H9 (cell line): ENCODE results near the gene BORCS6. TPM values are rescaled to one million over a fixed set of nuclear protein-coding genes. Genes with fewer than 3 reads are reported as not detected.

Source experiments
- DNase-seq: peaks from one replicate; pipeline ENCODE4 v3.0.0-alpha.2; 2017
- H2AFZ ChIP-seq: one replicate; pipeline ENCODE4 v1.6.1; 2013; ENCODE audit warnings: mild to moderate bottlenecking, low read length, control low read depth, moderate library complexity
- H2AK5ac ChIP-seq: 2 replicates; pipeline ENCODE4 v1.6.1; 2013; ENCODE audit warnings: low read length, control low read depth, mixed read lengths; ENCODE audit not compliant: insufficient read length
- H2BK120ac ChIP-seq: one replicate; pipeline ENCODE4 v1.6.1; 2013; ENCODE audit warnings: low read depth, mild to moderate bottlenecking, low read length, control low read depth, inconsistent platforms; ENCODE audit not compliant: poor library complexity, severe bottlenecking
- H2BK12ac ChIP-seq: 2 replicates; pipeline ENCODE4 v1.6.1; 2013; ENCODE audit warnings: low read length, control low read depth, mixed read lengths, low read depth; ENCODE audit not compliant: insufficient read length
- H2BK15ac ChIP-seq: 2 replicates; pipeline ENCODE4 v1.6.1; 2013; ENCODE audit warnings: low read depth, low read length, control low read depth
- H2BK20ac ChIP-seq: one replicate; pipeline ENCODE4 v1.6.1; 2013; ENCODE audit warnings: low read depth, mild to moderate bottlenecking, low read length, control low read depth, inconsistent platforms; ENCODE audit not compliant: poor library complexity, severe bottlenecking
- H2BK5ac ChIP-seq: 2 replicates; pipeline ENCODE4 v1.6.1; 2013; ENCODE audit warnings: low read length, control low read depth, mixed read lengths; ENCODE audit not compliant: insufficient read length
- H3K14ac ChIP-seq: 2 replicates; pipeline ENCODE4 v1.6.1; 2013; ENCODE audit warnings: low read length, control low read depth; ENCODE audit not compliant: insufficient read depth
- H3K18ac ChIP-seq: 2 replicates; pipeline ENCODE4 v1.6.1; 2013; ENCODE audit warnings: low read depth, mild to moderate bottlenecking, mixed read lengths, low read length, control low read depth; ENCODE audit not compliant: insufficient read length
- H3K23ac ChIP-seq: 2 replicates; pipeline ENCODE4 v1.6.1; 2013; ENCODE audit warnings: low read length, control low read depth, mixed read lengths, low read depth; ENCODE audit not compliant: insufficient read length
- H3K23me2 ChIP-seq: 2 replicates; pipeline ENCODE4 v1.6.1; 2013; ENCODE audit warnings: low read depth, mild to moderate bottlenecking, mixed read lengths, low read length, control low read depth; ENCODE audit not compliant: insufficient read length, poor library complexity, severe bottlenecking
- H3K27ac ChIP-seq: 2 replicates; pipeline ENCODE4 v1.5.1; 2013; ENCODE audit warnings: low read length, control low read depth, mixed read lengths, low read depth; ENCODE audit not compliant: insufficient read length
- H3K27me3 ChIP-seq: 2 replicates; pipeline ENCODE4 v1.6.1; 2013; ENCODE audit warnings: low read length, control low read depth, inconsistent platforms; ENCODE audit not compliant: insufficient read depth
- H3K4ac ChIP-seq: 2 replicates; pipeline ENCODE4 v1.6.1; 2013; ENCODE audit warnings: low read depth, mild to moderate bottlenecking, control low read depth, inconsistent platforms, low read length, moderate library complexity
- H3K4me1 ChIP-seq: 2 replicates; pipeline ENCODE4 v1.6.1; 2013; ENCODE audit warnings: low read length, control low read depth, inconsistent platforms; ENCODE audit not compliant: insufficient read depth
- H3K4me2 ChIP-seq: 2 replicates; pipeline ENCODE4 v1.6.1; 2013; ENCODE audit warnings: low read length, control low read depth, mixed read lengths; ENCODE audit not compliant: insufficient read length, insufficient read depth
- H3K56ac ChIP-seq: 2 replicates; pipeline ENCODE4 v1.6.1; 2013; ENCODE audit warnings: low read depth, mild to moderate bottlenecking, mixed read lengths, low read length, control low read depth; ENCODE audit not compliant: insufficient read length
- H3K79me1 ChIP-seq: 2 replicates; pipeline ENCODE4 v1.6.1; 2013; ENCODE audit warnings: low read depth, mild to moderate bottlenecking, moderate library complexity, low read length, control low read depth, inconsistent platforms; ENCODE audit not compliant: insufficient read depth, poor library complexity, severe bottlenecking
- H3K79me2 ChIP-seq: 2 replicates; pipeline ENCODE4 v1.6.1; 2013; ENCODE audit warnings: low read length, control low read depth, inconsistent platforms; ENCODE audit not compliant: insufficient read depth
- H3K9ac ChIP-seq: 2 replicates; pipeline ENCODE4 v1.6.1; 2013; ENCODE audit warnings: low read length, control low read depth, mixed read lengths; ENCODE audit not compliant: insufficient read length; ENCODE audit errors: extremely low read depth
- H3K9me3 ChIP-seq: one replicate; pipeline ENCODE4 v1.6.1; 2013; ENCODE audit warnings: low read depth, low read length, inconsistent platforms; ENCODE audit not compliant: control insufficient read depth
- H3T11ph ChIP-seq: one replicate; pipeline ENCODE4 v1.6.1; 2013; ENCODE audit warnings: mild to moderate bottlenecking, low read length, control low read depth, inconsistent platforms
- H4K20me1 ChIP-seq: one replicate; pipeline ENCODE4 v1.6.1; 2013; ENCODE audit not compliant: control insufficient read depth, insufficient read length, insufficient read depth
- H4K5ac ChIP-seq: 2 replicates; pipeline ENCODE4 v1.6.1; 2013; ENCODE audit warnings: low read depth, mild to moderate bottlenecking, mixed read lengths, low read length, control low read depth; ENCODE audit not compliant: insufficient read length
- H4K8ac ChIP-seq: replicated peaks from 2 replicates; pipeline ENCODE4 v1.6.1; 2013; ENCODE audit warnings: low read length, control low read depth, mixed read lengths, low read depth; ENCODE audit not compliant: insufficient read length
- H4K91ac ChIP-seq: 2 replicates; pipeline ENCODE4 v1.6.1; 2013; ENCODE audit warnings: low read depth, mild to moderate bottlenecking, moderate library complexity, mixed read lengths, low read length, control low read depth; ENCODE audit not compliant: insufficient read length
- H3K27ac Mint-ChIP-seq, 3 experiments: 2 replicates in 2 of 3; 3 replicates in 1 of 3; pipeline ENCODE4 v1.8.0; 2020 to 2021; ENCODE audit warnings: mixed read lengths in 3 of 3, mild to moderate bottlenecking in 1 of 3, moderate library complexity in 1 of 3
- H3K27me3 Mint-ChIP-seq: 2 replicates; pipeline ENCODE4 v1.8.0; 2021; ENCODE audit warnings: low read depth, mild to moderate bottlenecking, moderate library complexity, mixed read lengths
- H3K36me3 Mint-ChIP-seq, 3 experiments: 2 replicates in 2 of 3; 3 replicates in 1 of 3; pipeline ENCODE4 v1.8.0; 2020 to 2021; ENCODE audit warnings: low read depth in 3 of 3, mixed read lengths in 3 of 3; ENCODE audit not compliant: insufficient read depth in 1 of 3
- H3K4me1 Mint-ChIP-seq, 2 experiments: 2 replicates each; pipeline ENCODE4 v1.8.0; 2020; ENCODE audit warnings: mixed read lengths in 2 of 2
- H3K4me3 Mint-ChIP-seq, 2 experiments: 2 replicates in 1 of 2; 3 replicates in 1 of 2; pipeline ENCODE4 v1.8.0; 2020 to 2021; ENCODE audit warnings: mild to moderate bottlenecking in 2 of 2, mixed read lengths in 2 of 2, moderate library complexity in 1 of 2
- H3K9me3 Mint-ChIP-seq, 2 experiments: 2 replicates in 1 of 2; 3 replicates in 1 of 2; pipeline ENCODE4 v1.8.0; 2020; ENCODE audit warnings: mild to moderate bottlenecking in 2 of 2, mixed read lengths in 2 of 2, moderate library complexity in 1 of 2
- CTCF ChIP-seq: fragments of 200-600 bp; sonication (generic); conservative IDR thresholded peaks from 3 replicates; pipeline ENCODE4 v1.8.0; 2021; ENCODE audit warnings: antibody characterized with exemption, mild to moderate bottlenecking
- WGBS: extraction: QIAGEN DNeasy Blood & Tissue Kit; methylation state at CpG from one replicate; pipeline ENCODE4 v1.1.7; 2013; ENCODE audit warnings: missing lambda C conversion rate, low lambda C conversion rate, mixed read lengths; ENCODE audit not compliant: insufficient read length; ENCODE audit errors: extremely low coverage; 5-methylcytosine and 5-hydroxymethylcytosine counted together
- total RNA-seq: library from RNA; stranded (reverse); gene quantifications from 2 replicates; pipeline ENCODE4 v1.2.1, GENCODE V29; 2021

Gene BORCS6
- total RNA-seq, 1 experiment from 2014 or later, result 3.1 TPM

- no peak overlapping the region for H2BK15ac ChIP-seq
- Mint-ChIP-seq H3K36me3 (peaks cover under 1 to 3% (median under 1%) of the 10 kb centered on the region in 3 experiments; a peak in 5 of 7 replicates), H3K4me3 (no peak overlapping the region), H3K9me3 (no peaks in the 10 kb centered on the region), H3K27me3 (no peaks in the 10 kb centered on the region), H3K27ac (peak overlapping the region in 1 of 3 experiments; percentile 87; a peak in 2 of 7 replicates), H3K4me1 (peaks cover 25 to 26% of the 10 kb centered on the region in 2 experiments)
- H3K23ac ChIP-seq, result no peak overlapping the region
- no peak for TF ChIP-seq CTCF
- H2BK5ac ChIP-seq, result no peak overlapping the region
- H2AFZ ChIP-seq, result no peak overlapping the region
- no peak overlapping the region for H4K91ac ChIP-seq
- no peak overlapping the region for H3K4me2 ChIP-seq
- H3K4ac ChIP-seq, result no peak overlapping the region
- no peak overlapping the region for H2BK20ac ChIP-seq
- H3K14ac ChIP-seq, result no peak overlapping the region
- no peak for DNase-seq
- H3K79me2 ChIP-seq, result no peaks in the 10 kb centered on the region
- no peak overlapping the region for H2BK120ac ChIP-seq
- WGBS, result no CpG with 5 or more reads among the region's 6 CpGs
- no peaks in the 10 kb centered on the region for H4K20me1 ChIP-seq
- H3K4me1 ChIP-seq, result no peaks in the 10 kb centered on the region; the same call in 1 of the 2 replicates
- no peak overlapping the region for H3K9ac ChIP-seq
- H2BK12ac ChIP-seq, result no peak overlapping the region
- peaks cover 13% of the 10 kb centered on the region for H3K23me2 ChIP-seq
- no peak overlapping the region for H4K8ac ChIP-seq
- no peak overlapping the region for H3K56ac ChIP-seq
- H3T11ph ChIP-seq, result no peak overlapping the region
- H3K27ac ChIP-seq, result no peak overlapping the region
- no peaks in the 10 kb centered on the region for H3K79me1 ChIP-seq
- no peaks in the 10 kb centered on the region for H3K27me3 ChIP-seq
- no peaks in the 10 kb centered on the region for H3K9me3 ChIP-seq
- no peak overlapping the region for H4K5ac ChIP-seq
- no peak overlapping the region for H2AK5ac ChIP-seq
- H3K18ac ChIP-seq, result no peak overlapping the region
Observed at GRCh38 chr17:8166731-8167130, 23.2 kb downstream of the BORCS6 start.
